Measurements from ENCODE around the gene MEIOC.
"Not testable (repeated sequence)": the region's sequence is repeated elsewhere in the genome, so short reads cannot be mapped to it uniquely, and the experiment has no call there.

The MEIOC gene

GRCh38 chr17:44647736-44648135, 8.5 kb upstream of the MEIOC start:
- DNase-seq (ENCODE audit: low read depth, low spot score): no peak

DNA sequence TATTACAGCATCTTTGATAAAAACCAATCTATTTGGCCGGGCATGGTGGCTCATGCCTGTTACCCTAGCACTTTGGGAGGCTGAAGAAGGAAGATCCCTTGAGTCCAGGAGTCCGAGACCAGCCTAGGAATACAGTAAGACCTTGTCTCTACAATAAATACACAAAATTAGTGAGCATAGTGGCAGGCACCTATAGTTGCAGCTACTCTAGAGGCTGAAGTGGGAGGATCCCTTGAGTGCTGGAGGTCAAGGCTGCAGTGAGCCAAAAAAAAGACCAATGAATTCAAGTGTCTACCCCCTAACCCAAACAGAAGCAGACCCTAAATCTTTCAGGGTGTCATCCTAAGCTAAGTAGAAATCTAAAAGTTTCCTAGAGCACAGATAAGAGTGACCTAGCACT, 7.3 kb upstream of the MEIOC start:
- DNase-seq (ENCODE audit: low read depth, low spot score): no peak

GRCh38 chr17:44651228-44651627, 5.0 kb upstream of the MEIOC start:
- DNase-seq (ENCODE audit: low read depth, low spot score): no peak

DNA sequence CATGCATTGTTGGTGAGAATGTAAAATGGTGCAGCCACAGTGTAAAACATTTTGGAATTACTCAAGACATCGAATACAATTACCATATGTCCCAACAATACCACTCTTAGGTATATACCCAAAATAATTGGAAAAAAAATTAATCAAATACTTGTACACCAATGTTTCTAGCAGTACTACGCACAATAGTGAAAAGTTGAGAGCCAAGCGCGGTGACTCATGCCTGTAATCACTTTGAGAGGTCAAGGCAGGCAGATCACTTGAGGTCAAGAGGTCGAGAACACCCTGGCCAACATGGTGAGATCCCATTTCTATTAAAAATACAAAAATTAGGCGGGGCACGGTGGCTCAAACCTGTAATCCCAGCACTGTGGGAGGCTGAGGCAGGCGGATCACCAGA, 3.5 kb upstream of the MEIOC start:
- no peak for DNase-seq (ENCODE audit: low read depth, low spot score)

DNA sequence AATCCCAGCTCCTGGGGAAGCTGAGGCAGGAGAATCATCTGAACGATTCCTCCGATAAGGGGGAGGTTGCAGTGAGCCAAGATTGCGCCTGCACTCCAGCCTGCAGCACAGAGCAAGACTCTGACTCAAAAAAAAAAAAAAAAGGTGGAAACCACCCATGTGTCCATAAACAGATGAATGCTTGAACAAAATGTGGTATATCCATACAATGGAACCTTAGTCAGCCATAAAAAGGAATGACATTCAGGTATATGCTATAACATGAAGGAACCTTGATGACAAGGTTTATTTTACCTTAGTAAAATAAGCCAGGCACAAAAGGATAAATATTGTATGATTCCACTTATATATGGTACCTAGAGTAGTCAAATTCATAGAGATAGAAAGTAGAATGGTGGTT, 2.9 kb upstream of the MEIOC start:
- no peak for DNase-seq (ENCODE audit: low read depth, low spot score)

DNA sequence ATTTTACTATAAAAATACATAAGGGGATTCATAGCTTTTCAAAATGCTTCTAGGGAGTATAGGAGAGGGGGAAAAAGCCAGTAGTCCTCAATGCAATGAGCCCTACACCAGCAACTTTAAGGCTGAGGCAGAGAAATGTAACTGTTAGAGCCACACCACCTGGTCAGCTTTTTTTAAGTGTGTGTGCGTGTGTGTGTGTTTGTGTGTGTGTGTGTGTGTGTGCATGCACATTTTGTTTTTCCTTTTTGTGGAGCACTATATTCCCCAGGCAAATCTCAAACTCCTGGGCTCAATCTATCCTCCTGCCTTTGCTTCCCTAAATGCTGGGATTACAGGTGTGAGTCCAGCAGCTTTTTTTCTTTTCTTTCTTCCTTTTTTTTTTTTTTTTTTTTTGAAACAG, 2.3 kb upstream of the MEIOC start:
- no peak for DNase-seq (ENCODE audit: low read depth, low spot score)

DNA sequence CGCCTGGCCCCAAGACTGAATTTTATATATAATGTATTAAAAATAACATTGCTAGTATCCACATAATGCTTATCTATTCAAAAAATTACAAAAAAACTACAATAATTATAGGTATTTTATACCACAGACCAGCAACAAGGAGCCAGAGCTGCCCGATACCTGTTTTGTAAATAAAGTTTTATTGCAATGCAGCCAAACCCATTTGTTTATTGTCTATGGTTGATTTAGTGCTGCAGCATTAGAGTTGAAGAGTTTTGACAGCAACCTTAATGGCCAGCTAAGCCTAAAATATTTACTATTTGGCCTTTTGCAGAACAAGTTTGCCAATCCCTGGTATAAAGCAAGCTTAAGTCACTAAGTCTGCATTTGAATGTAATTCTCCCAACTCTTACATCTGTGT, 5.6 kb downstream of the MEIOC start:
- no peak for DNase-seq (ENCODE audit: low read depth, low spot score)

DNA sequence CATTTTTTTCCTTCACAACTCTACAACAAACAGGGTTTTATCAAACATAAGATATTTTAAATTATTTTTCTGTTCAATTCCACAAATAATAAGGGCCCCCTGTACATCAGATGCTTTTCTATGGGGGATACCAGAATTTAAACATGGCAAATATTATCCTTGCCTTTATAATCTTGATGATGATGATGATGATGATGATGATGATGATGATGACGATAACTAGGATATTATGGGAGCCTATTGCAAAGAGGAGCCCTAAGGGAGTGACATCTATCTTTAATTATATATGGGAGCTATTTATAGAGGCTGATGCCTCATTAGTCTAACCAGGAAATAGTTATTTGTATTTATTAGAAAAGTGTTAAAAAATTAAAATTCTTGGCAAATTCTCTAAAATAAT, 6.8 kb downstream of the MEIOC start:
- DNase-seq (ENCODE audit: low read depth, low spot score): no peak

GRCh38 chr17:44664867-44665266, 8.6 kb downstream of the MEIOC start:
- no peak for DNase-seq (ENCODE audit: low read depth, low spot score)

DNA sequence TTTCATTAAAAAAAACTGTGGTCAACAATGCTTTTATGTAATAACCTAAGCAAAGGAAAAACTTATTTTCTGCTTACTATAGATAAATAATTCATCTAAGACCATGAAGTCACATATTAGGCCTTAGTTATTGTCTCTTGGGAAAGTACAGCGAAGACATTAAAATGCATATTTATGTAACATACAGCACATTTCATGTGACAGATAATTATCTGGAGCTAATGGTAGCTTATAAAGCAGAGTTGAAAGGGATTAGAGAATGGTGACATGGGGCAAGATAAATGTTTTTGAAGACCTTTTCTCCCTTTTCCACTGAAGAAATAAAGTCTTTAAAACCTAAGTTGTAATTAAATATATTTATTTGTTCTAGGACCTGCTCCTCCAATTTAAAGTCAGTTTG, 9.7 kb downstream of the MEIOC start:
- no peak for DNase-seq (ENCODE audit: low read depth, low spot score)

GRCh38 chr17:44672479-44673093, 16.3 kb downstream of the MEIOC start:
- DNase-seq (ENCODE audit: low read depth, low spot score): no peak

- DNase-seq (ENCODE audit: low read depth, low spot score): no peak
These were observed 17.6 kb downstream of the MEIOC start for GRCh38 chr17:44673893-44674292.

DNA sequence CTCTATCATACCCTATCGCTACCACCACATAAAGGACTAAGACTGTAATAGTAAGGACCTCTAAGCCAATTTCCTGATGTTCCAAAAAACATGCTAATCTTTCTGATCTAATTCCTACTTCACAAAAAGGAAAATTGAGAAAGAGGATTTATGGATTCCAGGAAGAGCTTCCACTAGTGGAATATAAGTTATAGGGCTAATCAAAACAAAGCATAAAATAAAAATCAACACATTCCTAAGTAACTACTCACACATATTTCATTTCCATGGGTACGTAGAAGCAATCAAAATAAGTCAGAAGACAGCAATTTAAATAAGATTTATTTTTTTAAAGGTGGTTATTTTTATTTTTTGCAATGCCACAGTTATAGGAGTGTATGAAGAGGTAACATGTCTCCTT, 20.9 kb downstream of the MEIOC start:
- DNase-seq (ENCODE audit: low read depth, low spot score): no peak

DNA sequence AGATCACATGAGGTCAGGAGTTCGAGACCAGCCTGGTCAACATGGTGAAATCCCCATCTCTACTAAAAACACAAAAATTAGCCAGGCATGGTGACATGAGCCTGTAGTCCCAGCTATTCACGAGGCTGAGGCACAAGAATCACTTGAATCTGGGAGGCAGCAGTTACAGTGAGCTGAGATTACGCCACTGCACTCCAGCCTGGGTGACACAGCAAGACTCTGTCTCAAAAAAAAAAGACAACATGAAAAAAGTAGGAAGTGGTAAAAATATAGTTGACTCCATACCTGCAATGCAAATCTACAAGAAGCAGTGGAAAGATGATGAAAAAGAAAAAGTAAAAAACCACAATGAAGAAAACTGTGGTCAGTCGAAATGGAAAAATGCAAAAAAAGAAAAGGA, 27.0 kb downstream of the MEIOC start:
- DNase-seq (ENCODE audit: low read depth, low spot score): not testable (repeated sequence)

DNA sequence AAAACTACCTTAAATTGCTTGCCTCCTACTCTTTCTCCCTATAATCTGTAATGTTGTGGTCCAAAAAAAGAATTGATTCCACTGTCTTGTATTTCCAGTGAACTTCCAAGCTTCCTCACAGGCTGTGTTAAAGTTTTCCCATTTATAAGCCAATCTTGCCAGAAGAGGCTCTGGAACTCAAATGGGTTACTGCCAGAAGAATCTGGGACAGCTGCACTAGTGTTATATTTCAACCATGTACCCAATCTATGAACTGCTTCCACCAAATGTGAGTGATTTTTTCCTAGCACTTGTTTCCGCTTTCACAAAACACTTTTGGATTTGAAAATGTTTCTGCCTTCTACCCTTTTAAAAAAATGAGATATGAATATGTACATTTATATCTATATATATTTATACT, 31.5 kb downstream of the MEIOC start:
- DNase-seq (ENCODE audit: low read depth, low spot score): no peak

DNA sequence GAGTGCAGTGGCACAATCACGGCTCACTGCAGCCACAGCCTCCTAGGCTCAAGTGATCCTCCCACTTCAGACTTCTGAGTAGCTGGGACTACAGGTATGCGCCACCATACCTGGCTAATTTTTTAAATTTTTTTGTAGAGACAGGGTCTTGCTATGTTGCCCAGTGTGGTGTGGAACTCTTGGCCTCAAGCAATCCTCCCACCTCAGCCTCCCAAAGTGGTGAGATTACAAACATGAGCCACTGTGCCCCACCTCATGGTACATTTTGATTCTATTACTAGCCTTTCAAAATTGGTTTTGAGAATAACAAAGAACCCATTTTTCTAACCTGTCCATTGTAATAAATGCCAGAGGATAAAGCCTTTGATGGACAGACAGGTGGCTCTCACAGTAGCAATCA, 31.9 kb downstream of the MEIOC start:
- no peak for DNase-seq (ENCODE audit: low read depth, low spot score)

DNA sequence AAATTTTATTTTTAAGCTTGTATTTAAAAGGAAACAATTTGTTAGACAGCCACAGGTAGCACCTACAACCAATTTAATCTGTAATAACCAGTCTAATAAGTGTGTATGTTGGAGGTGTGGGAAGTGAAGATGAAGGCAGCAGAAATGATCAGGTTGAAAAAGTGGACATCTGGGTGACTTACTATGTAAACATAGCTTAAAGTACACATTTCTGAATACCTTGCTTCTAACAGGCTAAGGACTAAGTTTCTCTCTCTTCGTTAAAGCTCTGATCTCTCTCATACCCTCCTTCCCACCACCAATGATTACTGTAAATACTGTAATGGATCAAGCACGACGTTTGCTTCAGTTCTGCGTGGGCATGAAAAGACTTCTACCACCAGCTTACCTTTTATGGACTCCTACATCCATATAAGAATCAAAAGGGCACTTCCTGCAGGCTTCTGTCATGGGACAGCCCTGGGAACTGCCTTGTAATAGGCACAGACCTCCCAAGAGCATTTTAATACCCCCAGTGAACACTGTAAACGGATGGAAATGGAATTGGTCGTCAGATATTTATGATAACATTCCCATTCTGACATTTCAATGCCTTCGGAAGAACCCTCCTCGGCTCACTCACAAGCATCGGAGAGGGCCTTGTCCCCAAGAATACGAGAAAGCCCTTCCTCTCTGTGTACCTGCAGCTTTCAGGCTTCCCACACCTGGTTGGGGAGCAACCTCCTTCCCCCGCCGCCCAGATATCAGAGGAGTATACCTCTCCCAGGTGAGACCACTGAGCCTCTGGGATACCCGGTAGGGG, 32.6 kb downstream of the MEIOC start:
- no peak for DNase-seq (ENCODE audit: low read depth, low spot score)

GRCh38 chr17:44689477-44690217, 33.4 kb downstream of the MEIOC start, which contains the start of gene CCDC43:
TSS of gene CCDC43 (minus strand) at chr17:44689776. CDS start at chr17:44689753, 23 bp downstream.
- DNase-seq (ENCODE audit: low read depth, low spot score): peak; percentile 76

GRCh38 chr17:44690746-44691306, 34.6 kb downstream of the MEIOC start:
- not testable (repeated sequence) for DNase-seq (ENCODE audit: low read depth, low spot score)

DNA sequence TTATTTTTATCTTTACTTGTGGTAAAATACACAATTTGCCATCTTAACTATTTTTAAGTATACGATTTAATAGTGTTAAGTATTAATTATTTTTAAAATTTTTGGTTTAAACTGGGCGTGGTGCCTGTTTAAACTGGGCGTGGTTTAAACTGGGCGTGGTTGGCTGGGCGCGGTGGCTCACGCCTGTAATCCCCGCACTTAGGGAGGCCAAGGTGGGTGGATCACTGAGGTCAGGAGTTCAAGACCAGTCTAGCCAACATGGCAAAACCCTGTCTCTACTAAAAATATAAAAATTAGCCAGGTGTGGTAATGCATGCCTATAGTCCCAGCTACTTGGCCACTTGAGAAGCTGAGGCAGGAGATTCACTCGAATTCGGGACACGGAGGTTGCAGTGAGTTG, 37.3 kb downstream of the MEIOC start:
- DNase-seq (ENCODE audit: low read depth, low spot score): no peak

- DNase-seq (ENCODE audit: low read depth, low spot score): not testable (repeated sequence)
These were observed 44.0 kb downstream of the MEIOC start for GRCh38 chr17:44700288-44700687.

DNA sequence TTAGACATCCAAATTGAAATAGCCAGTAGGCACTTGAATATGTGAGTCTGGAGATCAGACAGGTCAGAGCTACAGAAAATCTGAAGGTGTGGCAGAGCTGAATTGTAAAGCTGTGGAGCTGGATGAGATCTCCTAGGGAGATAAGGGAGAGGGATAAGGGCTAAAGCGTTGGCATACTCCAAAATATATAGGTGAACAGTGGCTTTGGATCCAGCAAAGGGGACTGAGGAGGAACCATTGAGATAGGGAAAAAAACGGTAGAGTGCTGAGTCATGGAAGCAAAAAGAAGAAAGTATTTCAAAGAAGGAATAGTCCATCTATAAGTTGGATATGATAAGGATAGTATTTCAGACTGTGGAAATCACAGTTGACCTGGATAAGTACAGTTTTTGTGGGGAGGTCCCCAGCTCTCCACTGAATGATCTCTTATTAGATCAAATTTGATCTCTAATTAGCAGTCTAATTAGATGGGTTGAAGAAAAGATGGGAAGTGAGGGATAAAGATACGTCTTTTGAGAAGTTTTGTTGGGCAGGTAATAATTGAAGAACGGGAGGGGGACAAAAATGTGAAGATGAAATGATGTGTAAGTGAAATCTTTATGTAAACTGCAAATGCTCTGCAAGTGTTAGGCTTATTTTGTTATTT, 51.6 kb downstream of the MEIOC start:
- no peak for DNase-seq (ENCODE audit: low read depth, low spot score)

All from brain pericyte (primary cell).